Mesodermal cell (in vitro differentiated cells): ENCODE measurements around the gene CELA3B.
"Not testable (repeated sequence)": the region's sequence is repeated elsewhere in the genome, so short reads cannot be mapped to it uniquely, and the experiment has no call there.

Source experiments
- H3K27ac ChIP-seq: 2 replicates; pipeline ENCODE4 v1.7.0; 2013; ENCODE audit warnings: mild to moderate bottlenecking, low read depth, low read length, moderate library complexity; ENCODE audit not compliant: severe bottlenecking
- H3K36me3 ChIP-seq: 2 replicates; pipeline ENCODE4 v1.7.1; 2013; ENCODE audit warnings: mild to moderate bottlenecking, low read length, moderate library complexity; ENCODE audit not compliant: control insufficient read depth, insufficient read depth
- H3K4me1 ChIP-seq: one replicate; pipeline ENCODE4 v1.7.1; 2013; ENCODE audit warnings: mild to moderate bottlenecking, low read length; ENCODE audit not compliant: insufficient read depth, control insufficient read depth, poor library complexity, severe bottlenecking
- H3K4me3 ChIP-seq: 2 replicates; pipeline ENCODE4 v1.7.0; 2013; ENCODE audit warnings: low read length, control low read depth, mild to moderate bottlenecking; ENCODE audit not compliant: insufficient read depth, poor library complexity, severe bottlenecking; ENCODE audit errors: extremely low read depth
- H3K9me3 ChIP-seq: 2 replicates; pipeline ENCODE4 v1.7.1; 2013; ENCODE audit warnings: mild to moderate bottlenecking, low read length, moderate library complexity; ENCODE audit not compliant: control insufficient read depth
- WGBS, 2 experiments: methylation state at CpG; one replicate each; pipeline ENCODE4 v1.1.5; 2013; ENCODE audit warnings: missing lambda C conversion rate in 2 of 2; ENCODE audit not compliant: insufficient coverage in 2 of 2; 5-methylcytosine and 5-hydroxymethylcytosine counted together

Gene CELA3B

GRCh38 chr1:21963477-21964217 is 13.2 kb upstream of the CELA3B start:
- H3K36me3 ChIP-seq, result no peaks in the 10 kb centered on the region
- H3K4me3 ChIP-seq, result no peak overlapping the region
- H3K27ac ChIP-seq, result no peak overlapping the region
- H3K9me3 ChIP-seq, result no peaks in the 10 kb centered on the region
- peaks cover 2% of the 10 kb centered on the region for H3K4me1 ChIP-seq
- WGBS, 2 experiments, result 7 to 31% methylated on average over 3 to 5 of the region's 11 CpGs

GRCh38 chr1:21966247-21967000 is 10.4 kb upstream of the CELA3B start:
- H3K36me3 ChIP-seq, result no peaks in the 10 kb centered on the region
- H3K9me3 ChIP-seq, result no peaks in the 10 kb centered on the region
- WGBS, 2 experiments, result 90 to 92% methylated on average over 12 to 13 of the region's 15 CpGs
- H3K4me1 ChIP-seq, result peaks cover 2% of the 10 kb centered on the region
- H3K4me3 ChIP-seq, result no peak overlapping the region
- no peak overlapping the region for H3K27ac ChIP-seq

- WGBS, 2 experiments, result 93 to 95% methylated on average over 4 of the region's 6 CpGs
- H3K36me3 ChIP-seq, H3K4me3 ChIP-seq, H3K4me1 ChIP-seq, H3K9me3 ChIP-seq, H3K27ac ChIP-seq: not testable (repeated sequence)
Observed at GRCh38 chr1:21967216-21967615, 9.6 kb upstream of the CELA3B start.

GRCh38 chr1:21969066-21969465 is 7.8 kb upstream of the CELA3B start:
- H3K36me3 ChIP-seq, H3K9me3 ChIP-seq: not testable (repeated sequence)
- 83 to 92% methylated on average over 2 to 3 of the region's 5 CpGs for WGBS, 2 experiments

GRCh38 chr1:21970523-21970922 is 6.3 kb upstream of the CELA3B start:
- WGBS, 2 experiments, result no CpG with 5 or more reads among the region's 4 CpGs
- not testable (repeated sequence) for H3K4me3 ChIP-seq, H3K4me1 ChIP-seq, H3K27ac ChIP-seq, H3K9me3 ChIP-seq, H3K36me3 ChIP-seq

More at GRCh38 chr1:21969066-21969465, 7.8 kb upstream of the CELA3B start:
- not testable (repeated sequence) for H3K27ac ChIP-seq, H3K4me1 ChIP-seq, H3K4me3 ChIP-seq

- not testable (repeated sequence) for H3K4me3 ChIP-seq, H3K36me3 ChIP-seq, H3K4me1 ChIP-seq, H3K9me3 ChIP-seq, H3K27ac ChIP-seq
- WGBS, 2 experiments, result 83% methylated on average over 1 of the region's 2 CpGs; no CpG with 5 or more reads in 1 of the 2 experiments
Observed at GRCh38 chr1:21972973-21973441, 3.8 kb upstream of the CELA3B start.

- not testable (repeated sequence) for H3K36me3 ChIP-seq, H3K4me1 ChIP-seq, H3K4me3 ChIP-seq, H3K9me3 ChIP-seq, H3K27ac ChIP-seq
- WGBS, 2 experiments, result no CpG with 5 or more reads among the region's 8 CpGs
Observed at GRCh38 chr1:21973948-21974347, 2.9 kb upstream of the CELA3B start.

GRCh38 chr1:21974699-21975098 is 2.1 kb upstream of the CELA3B start:
- WGBS, 2 experiments, result 100% methylated on average over 1 of the region's 6 CpGs; no CpG with 5 or more reads in 1 of the 2 experiments
- H3K9me3 ChIP-seq, H3K27ac ChIP-seq, H3K4me1 ChIP-seq, H3K4me3 ChIP-seq, H3K36me3 ChIP-seq: not testable (repeated sequence)

- not testable (repeated sequence) for H3K36me3 ChIP-seq
- WGBS, 2 experiments, result 84 to 100% methylated on average over 3 of the region's 9 CpGs
Observed at GRCh38 chr1:21975296-21975695, 1.5 kb upstream of the CELA3B start.

GRCh38 chr1:21978209-21978608 is 1.4 kb downstream of the CELA3B start:
- 92 to 93% methylated on average over 10 to 11 of the region's 11 CpGs for WGBS, 2 experiments
- H3K4me3 ChIP-seq, H3K36me3 ChIP-seq, H3K9me3 ChIP-seq, H3K27ac ChIP-seq, H3K4me1 ChIP-seq: not testable (repeated sequence)

More at GRCh38 chr1:21975296-21975695, 1.5 kb upstream of the CELA3B start:
- not testable (repeated sequence) for H3K4me1 ChIP-seq, H3K9me3 ChIP-seq, H3K27ac ChIP-seq, H3K4me3 ChIP-seq
